AG09319 (cell line): Measurements from ENCODE around the gene MSMP.

ENCODE experiments used
- DNase-seq: peaks from one replicate; pipeline ENCODE4 v3.0.0-alpha.2; 2010; ENCODE audit warnings: low read depth; ENCODE audit errors: extremely low read depth
- CTCF ChIP-seq: IDR thresholded peaks from 2 replicates; pipeline ENCODE4 v1.5.1; 2011; ENCODE audit warnings: low read depth, mild to moderate bottlenecking, inconsistent platforms, low read length, moderate library complexity

The MSMP gene

GRCh38 chr9:35754264-35754663 is at the start of gene MSMP:
Gene MSMP, minus strand, starts transcription at chr9:35754276. Its CDS starts 147 bp downstream, at chr9:35754129.
- DNase-seq, result no peak
- no peak for TF ChIP-seq CTCF

- no peak for DNase-seq
- TF ChIP-seq CTCF, result no peak
These were observed 47.5 kb upstream of the MSMP start for GRCh38 chr9:35801328-35802128.

- TF ChIP-seq CTCF, result no peak
- no peak for DNase-seq
These were observed 46.5 kb upstream of the MSMP start for GRCh38 chr9:35800530-35800929.

GRCh38 chr9:35798658-35799374 is 44.7 kb upstream of the MSMP start:
- TF ChIP-seq CTCF, result no peak
- no peak for DNase-seq

- TF ChIP-seq CTCF, result no peak
- no peak for DNase-seq
These were observed 43.4 kb upstream of the MSMP start for GRCh38 chr9:35797311-35798109.

- no peak for TF ChIP-seq CTCF
- no peak for DNase-seq
These were observed 41.6 kb upstream of the MSMP start for GRCh38 chr9:35795695-35796094.
